ENCODE measurements around the gene TNFSF18. TPM values are rescaled to one million over a fixed set of nuclear protein-coding genes. Genes with fewer than 3 reads are reported as not detected.

TNFSF18 gene
- polyA plus RNA-seq, 2 of the 4 experiments (the other 2 are of a cell fraction), result not detected

Other genes starting within 250 kb of the TNFSF18 start
- 0.27 and 0.30 TPM in 2 replicates for gene TNFSF4, start 156.4 kb upstream of the TNFSF18 start, polyA plus RNA-seq (2011; rRNA removed)
- 0.05 to 0.08 TPM (median 0.06 TPM) in 3 replicates for gene TNFSF4, start 156.4 kb upstream of the TNFSF18 start, polyA plus RNA-seq (2017; fragmentation: RNase III; extraction: RNeasy Plus Mini Kit Qiagen cat#74134 plus additional on column Dnase treatment)

Data from A549 (cell line).